ENCODE results near the gene NOTCH4. TPM values are rescaled to one million over a fixed set of nuclear protein-coding genes. Genes with fewer than 3 reads are reported as not detected.
"Not testable (repeated sequence)": the region's sequence is repeated elsewhere in the genome, so short reads cannot be mapped to it uniquely, and the experiment has no call there.

NOTCH4 gene
- total RNA-seq, 3 donors from 2014 or later, result 20.8 to 47.9 (median 23.8) TPM

GRCh38 chr6:32194388-32194787 is 29.5 kb downstream of the NOTCH4 start:
- Histone ChIP-seq H3K9me3 (no peaks in the 10 kb centered on the region), H3K27ac (peak overlapping the region; percentile 100), H3K27me3 (no peaks in the 10 kb centered on the region), H3K4me1 (peaks cover 3 to 12% of the 10 kb centered on the region in 2 donors), H3K4me3 (no peak overlapping the region), H3K36me3 (no peaks in the 10 kb centered on the region)
- intact Hi-C loops (cut with DNase I; ENCODE audit: low total_unique reads), result no loop called here
- no peak for TF ChIP-seq POLR2AphosphoS5 (IDR thresholded peaks at IDR 0.05)
- TF ChIP-seq CTCF (IDR thresholded peaks at IDR 0.05), result no peak
- no peak for TF ChIP-seq POLR2A (IDR thresholded peaks at IDR 0.05)
- DNase-seq (ENCODE audit: low spot score in 2 of 2), result no peak

DNA sequence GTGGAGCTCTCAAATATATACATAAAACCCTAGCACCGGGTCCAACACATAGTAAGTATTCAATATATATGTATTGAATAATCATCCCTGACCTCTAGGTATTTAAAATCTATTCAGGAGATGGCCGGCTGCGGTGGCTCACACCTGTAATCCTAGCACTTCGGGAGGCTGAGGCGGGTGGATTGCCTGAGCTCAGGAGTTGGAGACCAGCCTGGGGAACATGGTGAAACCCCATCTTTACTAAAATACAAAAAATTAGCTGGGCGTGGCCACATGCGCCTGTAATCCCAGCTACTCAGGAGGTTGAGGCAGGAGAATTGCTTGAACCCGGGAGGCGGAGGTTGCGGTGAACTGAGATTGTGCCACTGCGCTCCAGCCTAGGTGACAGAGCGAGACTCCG is 30.8 kb downstream of the NOTCH4 start:
- H3K27me3 ChIP-seq; DNase-seq (ENCODE audit: low spot score in 2 of 2); H3K9me3 ChIP-seq; intact Hi-C loops (cut with DNase I; ENCODE audit: low total_unique reads); H3K36me3 ChIP-seq: not testable (repeated sequence)
- H3K4me1 ChIP-seq, result peaks cover 3 to 12% of the 10 kb centered on the region in 2 donors
- H3K4me3 ChIP-seq, result peak overlapping the region; percentile 32 to 74 (median 42)
- H3K27ac ChIP-seq, result peak overlapping the region; percentile 97 to 98

DNA sequence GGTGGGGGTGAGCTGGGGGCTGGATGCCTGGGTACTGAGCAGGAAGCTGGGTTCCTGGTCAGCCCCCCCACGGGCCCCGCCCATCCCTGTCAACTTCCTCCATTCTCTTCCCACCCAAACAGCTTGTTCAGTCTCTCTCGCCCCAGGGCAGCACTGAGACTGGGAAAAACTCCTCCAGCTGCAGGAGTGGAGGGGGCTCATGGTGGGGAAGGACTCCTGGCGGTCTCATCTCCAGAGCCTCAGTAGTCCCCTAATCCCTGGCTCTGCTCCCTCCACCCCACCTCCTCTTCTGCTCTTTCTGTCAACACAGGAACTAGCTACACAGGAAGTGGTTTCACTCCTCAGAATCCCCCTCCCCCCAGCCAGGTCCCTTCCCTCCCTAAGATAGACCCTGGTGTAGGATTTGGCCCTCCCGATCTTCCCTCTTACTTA is 31.2 kb downstream of the NOTCH4 start, which contains the start of gene GPSM3:
Gene GPSM3, minus strand, starts transcription at position 36 of the 432 bp plus-strand sequence. CDS start 130 bp downstream, outside the sequence.
- no peaks in the 10 kb centered on the region for H3K9me3 ChIP-seq
- DNase-seq (ENCODE audit: low spot score in 2 of 2), result no peak
- H3K4me1 ChIP-seq, result peaks cover 3 to 12% of the 10 kb centered on the region in 2 donors
- H3K27ac ChIP-seq, result peak within 1 kb of the TSS; percentile 97 to 98
- no peaks in the 10 kb centered on the region for H3K36me3 ChIP-seq
- H3K27me3 ChIP-seq, result no peaks in the 10 kb centered on the region
- intact Hi-C loops (cut with DNase I; ENCODE audit: low total_unique reads), result no loop called here
- peak within 1 kb of the TSS; percentile 32 to 74 (median 42) for H3K4me3 ChIP-seq
- no peak for TF ChIP-seq POLR2A (IDR thresholded peaks at IDR 0.05)
- no peak for TF ChIP-seq CTCF (IDR thresholded peaks at IDR 0.05)
- TF ChIP-seq POLR2AphosphoS5 (IDR thresholded peaks at IDR 0.05), result no peak

DNA sequence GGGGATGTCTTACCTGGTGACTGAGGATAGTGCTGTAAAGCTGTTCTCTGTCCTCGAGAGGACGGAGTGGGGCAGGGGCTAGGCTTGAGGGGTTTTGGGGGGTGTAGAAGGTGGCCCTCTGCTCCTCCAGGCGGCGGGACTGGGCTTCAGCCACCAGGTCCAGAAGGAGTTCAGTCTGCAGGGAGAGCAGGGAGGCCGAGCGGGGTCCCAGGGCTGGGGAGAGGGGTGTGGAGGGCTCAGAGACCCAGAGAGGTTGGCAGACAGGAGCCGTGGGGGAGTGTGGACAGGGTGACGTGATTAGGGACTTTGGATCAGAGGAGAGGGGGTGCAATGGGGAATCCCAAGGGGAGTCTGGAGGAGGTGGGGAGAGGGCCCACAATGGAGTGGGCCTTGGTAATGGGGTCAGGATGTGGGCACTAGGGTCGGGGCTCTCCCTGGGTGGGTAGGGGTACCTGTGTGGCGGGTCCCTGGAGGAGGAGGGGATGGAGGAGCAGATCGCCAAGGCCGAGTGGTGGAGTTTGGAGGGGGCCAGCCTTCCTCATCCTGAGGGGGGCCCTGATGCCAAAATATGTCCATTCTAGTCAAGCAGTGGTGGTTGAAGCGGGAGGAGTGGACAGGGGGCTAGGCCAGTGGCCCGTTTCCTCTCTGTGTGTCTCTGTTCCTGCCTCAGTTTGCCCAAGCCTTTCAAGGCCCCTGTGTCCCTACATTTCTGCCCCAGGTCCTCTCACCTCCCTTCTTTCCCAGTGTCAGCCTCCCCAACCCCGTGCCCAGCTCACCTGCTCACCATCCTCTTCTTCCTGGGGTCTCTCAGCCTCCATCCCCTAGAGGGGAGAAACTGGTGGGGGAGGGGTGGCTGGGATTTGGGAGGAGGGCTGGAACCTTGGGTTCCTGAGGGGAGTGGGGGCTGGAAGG is 31.9 kb downstream of the NOTCH4 start:
- Histone ChIP-seq H3K4me1 (peaks cover 0 to 12% of the 10 kb centered on the region in 2 donors), H3K9me3 (no peaks in the 10 kb centered on the region), H3K4me3 (peak overlapping the region; percentile 32 to 74 (median 42)), H3K27ac (peak overlapping the region; percentile 97 to 98), H3K27me3 (no peaks in the 10 kb centered on the region), H3K36me3 (no peaks in the 10 kb centered on the region)
- intact Hi-C loops (cut with DNase I; ENCODE audit: low total_unique reads), result no loop called here
- TF ChIP-seq POLR2AphosphoS5 (IDR thresholded peaks at IDR 0.05) (no peak), POLR2A (IDR thresholded peaks at IDR 0.05) (no peak), CTCF (IDR thresholded peaks at IDR 0.05) (no peak)
- no peak for DNase-seq (ENCODE audit: low spot score in 2 of 2)

DNA sequence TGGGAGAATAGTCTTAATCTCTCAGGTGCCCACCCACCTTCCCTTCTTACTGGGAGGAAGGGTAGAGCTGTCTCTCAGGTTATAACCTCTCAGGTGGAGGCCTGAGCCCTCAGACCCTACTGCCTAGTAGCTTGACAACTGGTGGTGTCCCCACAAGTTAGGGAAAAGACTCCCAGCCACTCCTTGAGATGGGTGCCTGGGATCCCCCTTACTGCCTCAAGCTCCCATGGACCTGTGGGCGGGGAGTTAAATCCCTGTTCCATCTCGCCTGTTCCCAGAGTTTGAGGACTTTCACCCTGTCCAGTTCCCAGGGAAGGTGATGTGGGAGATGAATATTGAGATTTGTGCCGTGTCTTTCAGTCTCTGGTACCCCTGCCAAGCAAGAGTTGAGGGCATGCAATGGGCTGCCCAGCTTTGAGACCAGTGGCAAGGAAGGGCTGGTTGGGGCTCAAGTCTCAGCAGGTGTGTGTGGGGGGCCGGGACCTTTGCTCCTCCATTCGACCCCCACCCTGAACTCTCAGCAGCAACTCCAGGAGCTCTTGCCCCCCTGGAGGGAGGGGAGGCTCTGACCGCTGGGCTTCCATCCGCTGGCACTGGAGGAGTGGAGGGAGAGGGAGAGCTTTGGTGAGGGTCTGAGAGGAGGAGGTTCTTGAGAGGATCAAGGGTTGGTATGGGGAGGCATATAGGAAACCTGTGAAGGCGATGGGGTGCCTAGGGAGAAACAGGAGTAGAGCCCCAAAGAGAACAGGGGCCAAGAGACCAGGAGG is 32.8 kb downstream of the NOTCH4 start:
- no peak for DNase-seq (ENCODE audit: low spot score in 2 of 2)
- intact Hi-C loops (cut with DNase I; ENCODE audit: low total_unique reads), result no loop called here
- Histone ChIP-seq H3K36me3 (no peaks in the 10 kb centered on the region), H3K27ac (peak overlapping the region; percentile 97 to 98), H3K4me3 (peak overlapping the region; percentile 68 to 76 (median 74)), H3K9me3 (no peaks in the 10 kb centered on the region), H3K4me1 (peaks cover 0 to 12% of the 10 kb centered on the region in 2 donors), H3K27me3 (no peaks in the 10 kb centered on the region)
- no peak for TF ChIP-seq POLR2AphosphoS5 (IDR thresholded peaks at IDR 0.05)
- no peak for TF ChIP-seq CTCF (IDR thresholded peaks at IDR 0.05)
- no peak for TF ChIP-seq POLR2A (IDR thresholded peaks at IDR 0.05)
